GM19328 (cell line): ENCODE data around the gene ARMC10.
"Not testable (repeated sequence)": the region's sequence is repeated elsewhere in the genome, so short reads cannot be mapped to it uniquely, and the experiment has no call there.

Source experiments
- ATAC-seq: cut with Tn5 transposase; IDR thresholded peaks from one replicate; pipeline ENCODE4 v1.9.1; 2021; ENCODE audit warnings: mild to moderate bottlenecking, moderate library complexity; ENCODE audit not compliant: unreplicated experiment

Gene ARMC10

DNA sequence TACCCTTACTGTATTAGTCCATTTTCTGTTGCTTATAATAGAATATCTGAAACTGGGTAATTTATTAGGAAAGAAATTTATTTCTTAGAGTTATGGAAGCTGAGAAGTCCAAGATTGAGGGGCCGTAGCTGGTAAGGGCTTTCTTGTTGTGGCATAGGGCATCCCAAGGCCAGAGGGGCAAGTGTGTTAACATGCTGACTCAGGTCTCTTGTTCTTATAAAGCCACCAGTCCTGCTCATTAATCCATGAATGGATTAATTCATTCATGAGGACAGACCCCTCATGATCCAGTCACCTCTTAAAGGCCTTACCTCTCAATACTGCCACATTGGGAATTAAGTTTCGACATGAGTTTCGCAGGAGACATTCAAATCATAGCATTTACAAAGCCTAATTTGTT is 2.4 kb downstream of the ARMC10 start:
- no peak for ATAC-seq

DNA sequence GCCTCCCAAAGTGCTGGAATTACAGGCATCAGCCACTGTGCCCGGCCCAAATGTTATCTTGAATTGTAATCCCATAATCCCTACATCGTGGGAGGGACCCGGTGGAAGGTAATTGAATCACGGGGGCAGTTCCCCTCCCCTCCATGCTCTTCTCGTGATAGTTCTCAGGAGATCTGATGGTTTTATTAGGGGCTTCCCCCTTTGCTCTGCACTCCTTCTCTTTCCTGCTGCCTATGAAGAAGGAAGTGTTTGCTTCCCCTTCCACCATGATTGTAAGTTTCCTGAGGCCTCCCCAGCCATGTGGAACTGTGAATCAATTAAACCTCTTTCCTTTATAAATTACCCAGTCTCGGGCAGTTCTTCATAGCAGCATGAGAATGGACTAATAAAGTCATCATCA is 3.3 kb downstream of the ARMC10 start:
- ATAC-seq = not testable (repeated sequence)

DNA sequence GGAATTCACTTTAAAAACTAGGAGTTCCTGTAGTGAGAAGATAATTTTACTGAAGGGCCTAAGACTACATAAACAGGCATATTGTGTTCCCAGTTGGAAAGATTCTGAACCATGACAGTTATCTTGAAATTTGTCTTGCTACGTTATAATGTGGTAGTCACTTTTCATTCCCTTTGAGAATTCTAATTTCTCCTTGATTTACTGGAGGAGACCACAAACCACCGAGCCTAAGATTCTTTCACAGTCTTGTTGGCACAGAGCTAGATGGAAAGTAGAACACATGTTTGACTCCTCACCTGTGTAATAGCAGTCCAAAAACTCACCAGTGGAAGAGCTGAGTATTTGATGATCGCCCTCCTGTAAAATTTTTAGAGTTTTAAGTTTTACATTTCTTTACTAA is 4.9 kb downstream of the ARMC10 start:
- no peak for ATAC-seq

DNA sequence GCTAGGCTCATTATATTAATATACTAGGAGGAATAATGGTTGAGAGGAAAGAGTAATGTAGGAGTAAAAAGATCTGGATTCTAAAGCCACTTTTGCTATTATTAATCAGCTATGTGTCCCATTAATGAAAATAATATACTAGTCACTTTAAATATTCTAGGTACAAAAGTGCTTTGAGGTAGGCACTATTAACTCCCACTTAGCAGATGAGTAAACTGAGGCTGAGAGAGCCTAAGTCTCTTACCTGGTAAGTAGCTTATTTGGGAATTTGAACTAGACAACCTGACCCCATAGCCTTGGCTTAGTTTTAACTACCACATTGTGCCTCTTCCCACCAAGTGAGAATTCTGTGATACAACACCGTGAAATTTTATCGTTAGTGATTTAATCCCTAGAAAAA is 6.0 kb downstream of the ARMC10 start:
- no peak for ATAC-seq

DNA sequence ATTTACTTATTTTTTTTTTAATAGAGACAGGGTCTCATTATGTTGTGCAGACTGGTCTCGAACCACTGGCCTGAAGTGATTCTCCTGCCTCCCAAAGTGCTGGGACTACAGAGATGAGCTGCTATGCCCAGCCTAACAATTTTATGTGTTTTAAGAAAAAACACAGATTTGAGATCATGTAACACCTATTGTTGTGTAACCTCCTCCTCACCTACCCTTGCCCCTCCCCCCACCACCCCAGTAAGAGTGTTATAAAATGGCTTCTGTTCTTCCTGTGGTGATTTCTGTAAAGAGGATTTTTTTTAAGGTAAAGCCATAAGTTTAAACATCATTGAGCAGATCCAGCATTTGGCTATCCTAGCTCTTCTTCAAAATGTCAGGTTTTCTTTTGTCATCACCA is 7.6 kb downstream of the ARMC10 start:
- no peak for ATAC-seq

DNA sequence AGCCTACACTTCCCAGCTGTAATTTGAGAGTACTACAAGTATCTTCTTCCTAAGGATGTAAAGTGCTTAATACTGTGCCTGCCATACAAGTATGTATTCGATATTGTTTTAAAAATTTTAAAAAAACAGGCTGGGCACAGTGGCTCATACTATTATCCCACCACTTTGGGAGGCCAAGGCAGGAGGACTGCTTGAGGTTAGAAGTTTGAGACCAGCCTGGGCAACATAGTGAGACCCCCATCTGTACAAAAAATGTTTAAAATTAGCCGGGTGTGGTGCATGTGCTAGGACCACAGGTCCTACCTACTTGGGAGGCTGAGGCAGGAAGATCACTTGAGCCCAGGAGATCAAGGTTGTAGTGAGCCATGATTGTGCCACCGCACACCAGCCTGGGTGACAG is 8.3 kb downstream of the ARMC10 start:
- ATAC-seq = no peak

DNA sequence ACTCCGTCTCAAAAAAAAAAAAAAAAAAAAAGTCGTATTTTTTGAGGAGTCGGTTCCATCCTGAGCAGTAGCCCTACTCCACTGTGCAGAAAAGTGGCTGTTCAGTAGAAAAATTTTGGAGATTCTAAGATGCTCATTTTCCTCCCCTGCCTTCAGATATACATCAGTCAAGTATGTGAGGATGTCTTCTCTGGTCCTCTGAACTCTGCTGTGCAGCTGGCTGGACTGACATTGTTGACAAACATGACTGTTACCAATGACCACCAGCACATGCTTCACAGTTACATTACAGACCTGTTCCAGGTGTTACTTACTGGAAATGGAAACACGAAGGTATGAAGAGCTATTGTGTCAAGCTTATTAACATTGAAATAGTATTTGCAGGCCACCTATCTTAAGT is 17.4 kb downstream of the ARMC10 start:
- ATAC-seq = not testable (repeated sequence)

DNA sequence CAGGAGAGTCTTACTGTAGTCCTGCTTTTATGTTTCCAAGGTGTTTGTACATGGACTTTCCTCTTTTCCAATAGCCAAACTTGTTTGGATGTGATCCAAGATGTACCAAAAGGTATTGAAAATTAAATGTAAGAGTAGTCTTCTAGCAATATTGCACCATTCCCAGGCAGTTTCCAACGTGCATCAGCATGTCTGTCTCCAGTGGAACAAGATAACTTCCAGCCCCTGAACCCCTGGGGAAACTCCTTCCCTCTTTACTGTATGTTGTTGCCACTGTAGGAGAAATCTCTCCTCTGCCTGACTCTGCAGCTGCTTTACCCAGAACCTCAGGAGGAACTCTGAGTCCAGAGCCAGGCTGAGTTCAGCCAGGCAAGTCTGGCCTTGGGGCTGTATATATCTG is 18.5 kb downstream of the ARMC10 start:
- no peak for ATAC-seq

DNA sequence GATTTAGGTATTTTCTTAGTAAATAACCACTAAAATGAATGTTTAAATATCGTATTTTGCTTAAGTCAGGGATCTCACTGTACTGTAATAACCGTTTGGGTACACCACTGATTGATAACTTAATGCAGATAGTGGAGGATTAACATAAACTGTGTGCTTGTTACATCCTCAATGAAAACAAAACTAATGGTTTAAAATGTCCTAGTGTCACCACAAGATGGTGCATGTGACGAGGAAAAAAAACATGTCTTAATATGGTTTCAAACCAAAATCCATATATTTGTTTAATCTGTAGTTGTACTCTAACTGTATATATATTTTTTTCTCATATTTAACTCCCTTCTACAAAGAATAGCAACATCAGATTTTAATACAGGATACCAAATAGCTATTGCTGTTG is 19.2 kb downstream of the ARMC10 start:
- ATAC-seq = no peak

DNA sequence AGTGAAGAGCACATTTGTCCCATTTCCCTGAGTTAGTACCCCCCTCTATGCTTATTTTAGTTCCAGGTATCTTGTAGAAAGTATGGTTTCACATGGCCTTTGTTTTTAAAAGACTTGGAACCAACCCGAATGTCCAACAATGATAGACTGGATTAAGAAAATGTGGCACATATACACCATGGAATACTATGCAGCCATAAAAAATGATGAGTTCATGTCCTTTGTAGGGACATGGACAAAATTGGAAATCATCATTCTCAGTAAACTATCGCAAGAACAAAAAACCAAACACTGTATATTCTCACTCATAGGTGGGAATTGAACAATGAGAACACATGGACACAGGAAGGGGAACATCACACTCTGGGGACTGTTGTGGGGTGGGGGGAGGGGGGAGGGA is 20.6 kb downstream of the ARMC10 start:
- not testable (repeated sequence) for ATAC-seq

DNA sequence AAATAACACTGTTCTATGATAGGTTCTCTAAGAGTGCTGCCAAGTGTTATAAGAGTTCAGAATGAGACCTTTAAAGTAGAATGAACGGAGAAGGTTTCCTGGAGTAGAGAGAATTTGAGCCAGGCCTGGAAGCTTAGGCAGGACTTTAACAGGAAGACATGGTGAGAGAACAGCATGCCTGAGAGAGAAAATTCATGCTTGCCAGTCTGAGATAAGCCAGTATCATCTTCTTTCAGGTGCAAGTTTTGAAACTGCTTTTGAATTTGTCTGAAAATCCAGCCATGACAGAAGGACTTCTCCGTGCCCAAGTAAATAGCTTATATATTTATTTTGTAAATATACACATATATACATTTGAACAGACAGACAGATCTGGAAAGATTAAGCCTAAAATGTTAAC is 22.1 kb downstream of the ARMC10 start:
- no peak for ATAC-seq

DNA sequence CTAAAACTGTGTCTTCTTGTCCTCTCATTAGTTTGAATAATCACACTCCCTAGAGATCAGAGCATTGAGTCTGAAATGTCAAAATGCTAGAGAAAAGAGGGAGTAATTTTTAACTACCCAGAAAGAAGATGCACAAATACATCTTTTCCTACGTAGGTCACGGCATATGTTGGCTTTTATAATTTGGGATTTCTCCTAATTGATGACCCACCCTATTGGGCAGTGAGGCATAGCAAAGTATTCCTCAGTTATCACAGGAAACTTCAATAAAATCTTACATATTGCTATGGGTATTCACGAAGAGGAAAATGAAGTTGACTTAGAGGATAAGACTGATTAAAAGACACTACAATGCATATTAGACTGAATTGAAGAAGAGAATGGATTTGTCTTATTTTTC is 25.4 kb downstream of the ARMC10 start:
- no peak for ATAC-seq

DNA sequence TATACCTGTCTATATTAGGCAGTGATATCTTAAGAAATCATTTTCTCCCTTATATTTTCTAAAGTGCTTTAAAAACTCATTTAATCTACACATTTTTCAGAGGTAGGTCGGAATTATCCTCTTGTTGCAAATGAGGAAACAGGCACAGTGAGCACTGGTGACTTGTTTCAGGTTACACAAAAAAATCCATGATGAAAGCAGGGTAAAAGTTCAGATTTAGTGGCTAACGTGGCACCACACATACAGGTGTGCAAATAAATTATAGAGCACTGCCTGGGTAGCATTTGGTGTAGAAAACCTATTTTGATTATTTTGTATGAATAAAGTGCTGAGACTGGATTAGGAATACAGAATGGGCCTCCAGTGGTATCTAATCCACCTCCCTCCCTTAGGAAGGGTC is 26.6 kb downstream of the ARMC10 start:
- no peak for ATAC-seq

DNA sequence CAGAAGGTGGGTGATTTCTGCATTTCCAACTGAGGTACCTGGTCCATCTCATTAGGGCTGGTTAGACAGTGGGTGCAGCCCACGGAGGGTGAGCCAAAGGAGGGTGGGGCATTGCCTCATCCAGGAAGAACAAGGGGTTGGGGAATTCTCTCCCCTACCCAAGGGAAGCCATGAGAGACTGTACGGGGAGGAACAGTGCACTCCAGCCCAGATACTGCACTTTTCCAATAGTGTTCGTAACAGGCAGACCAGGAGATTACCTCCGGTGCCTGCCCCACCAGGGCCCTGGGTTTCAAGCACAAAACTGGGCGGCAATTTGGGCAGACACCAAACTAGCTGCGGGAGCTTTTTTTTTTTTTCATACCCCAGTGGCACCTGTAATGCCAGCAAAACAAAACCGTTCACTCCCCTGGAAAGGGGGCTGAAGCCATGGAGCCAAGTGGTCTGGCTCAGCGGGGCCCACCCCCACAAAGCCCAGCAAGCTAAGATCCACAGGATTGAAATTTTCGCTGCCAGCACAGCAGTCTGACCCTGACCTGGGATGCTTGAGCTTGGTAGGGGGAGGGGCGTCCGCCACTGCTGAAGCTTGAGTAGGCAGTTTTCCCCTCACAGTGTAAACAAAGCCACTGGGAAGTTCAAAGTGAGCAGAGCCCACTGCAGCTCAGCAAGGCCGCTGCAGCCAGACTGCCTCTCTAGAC is 31.2 kb downstream of the ARMC10 start:
- no peak for ATAC-seq

DNA sequence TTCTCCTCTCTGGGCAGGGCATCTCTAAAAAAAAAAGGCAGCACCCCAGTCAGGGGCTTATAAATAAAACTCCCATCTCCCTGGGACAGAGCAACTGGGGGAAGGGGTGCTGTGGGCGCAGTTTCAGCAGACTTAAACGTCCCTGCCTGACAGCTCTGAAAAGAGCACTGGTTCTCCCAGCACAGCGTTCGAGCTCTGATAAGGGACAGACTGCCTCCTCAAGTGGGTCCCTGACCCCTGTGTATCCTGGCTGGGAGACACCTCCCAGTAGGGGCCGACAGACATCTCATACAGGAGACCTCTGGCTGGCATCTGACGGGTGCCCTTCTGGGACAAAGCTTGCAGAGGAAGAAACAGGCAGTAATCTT is 31.7 kb downstream of the ARMC10 start:
- not testable (repeated sequence) for ATAC-seq

DNA sequence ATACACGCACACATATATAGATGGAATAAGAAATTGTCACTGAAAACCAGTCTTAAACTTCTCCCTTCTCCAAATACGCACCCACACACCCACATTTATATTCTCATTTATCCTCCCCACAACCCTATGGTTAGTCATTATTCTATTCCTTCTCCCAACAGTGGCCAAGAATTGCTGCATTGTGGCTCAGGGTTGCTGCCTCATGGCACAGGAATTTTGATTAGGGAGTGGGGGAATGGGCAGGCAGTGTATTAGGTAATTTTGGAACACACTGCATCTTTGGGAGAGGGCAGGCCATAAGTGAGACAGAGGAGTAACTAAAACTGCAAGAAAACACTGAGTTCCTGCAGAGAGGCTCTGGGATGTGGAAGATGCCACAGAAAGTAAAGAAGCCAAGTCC is 38.2 kb downstream of the ARMC10 start:
- ATAC-seq = no peak

DNA sequence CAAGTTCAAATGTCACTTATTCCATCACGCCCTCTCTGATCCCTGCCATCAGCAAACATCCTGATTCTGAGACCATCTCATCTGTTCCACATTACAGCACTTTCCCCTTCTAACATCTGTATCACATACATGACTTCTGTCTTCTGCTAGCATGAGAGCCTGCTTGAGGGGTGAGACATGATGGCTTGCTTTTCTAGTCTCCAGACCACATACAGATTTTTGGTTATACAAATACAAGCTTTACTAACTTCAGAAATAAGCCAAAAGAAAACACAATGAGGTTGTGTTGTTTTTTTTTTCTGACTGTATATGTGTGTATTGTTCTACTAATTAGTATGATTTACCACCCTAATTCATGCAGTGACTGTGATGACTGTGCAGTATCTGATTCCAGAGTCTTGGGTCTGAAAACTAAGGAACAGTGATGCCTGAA is 39.7 kb downstream of the ARMC10 start:
- ATAC-seq = no peak

DNA sequence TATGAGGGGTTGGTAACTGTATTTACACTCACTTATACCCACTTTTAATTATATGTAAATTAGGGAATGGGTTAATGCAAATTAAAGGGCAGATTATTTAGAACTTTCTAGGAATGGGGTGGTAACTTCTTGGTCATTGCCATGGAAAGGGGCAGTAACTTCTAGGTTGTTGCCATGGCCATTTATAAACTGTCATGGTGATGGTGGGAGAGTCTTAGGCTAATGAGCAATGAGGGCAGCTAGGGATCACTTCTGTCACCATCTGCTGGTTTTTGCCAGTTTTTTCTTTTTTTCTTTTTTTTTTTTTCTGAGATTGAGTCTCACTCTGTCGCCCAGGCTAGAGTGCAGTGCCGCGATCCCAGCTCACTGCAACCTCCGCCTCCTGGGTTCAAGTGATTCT is 40.8 kb downstream of the ARMC10 start:
- ATAC-seq = no peak

DNA sequence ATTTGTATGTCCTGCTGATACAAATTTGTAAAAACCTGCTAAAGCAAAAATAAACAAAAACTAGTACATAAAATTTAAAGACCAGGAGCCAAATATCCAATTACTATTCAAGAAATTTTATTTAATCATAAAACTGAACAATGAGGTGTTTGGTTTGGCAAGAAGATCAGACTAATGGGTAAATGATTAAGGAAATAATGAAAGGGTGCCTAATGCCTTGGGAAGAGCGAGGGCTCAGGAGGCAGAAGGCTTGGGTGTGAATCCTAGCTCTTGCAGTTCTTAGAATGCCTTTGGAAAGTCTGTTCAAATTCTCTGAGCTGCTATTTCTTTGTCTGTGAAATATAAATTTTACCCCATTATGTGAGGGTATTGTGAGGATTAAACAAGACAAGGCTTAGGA is 41.6 kb downstream of the ARMC10 start:
- ATAC-seq = no peak

DNA sequence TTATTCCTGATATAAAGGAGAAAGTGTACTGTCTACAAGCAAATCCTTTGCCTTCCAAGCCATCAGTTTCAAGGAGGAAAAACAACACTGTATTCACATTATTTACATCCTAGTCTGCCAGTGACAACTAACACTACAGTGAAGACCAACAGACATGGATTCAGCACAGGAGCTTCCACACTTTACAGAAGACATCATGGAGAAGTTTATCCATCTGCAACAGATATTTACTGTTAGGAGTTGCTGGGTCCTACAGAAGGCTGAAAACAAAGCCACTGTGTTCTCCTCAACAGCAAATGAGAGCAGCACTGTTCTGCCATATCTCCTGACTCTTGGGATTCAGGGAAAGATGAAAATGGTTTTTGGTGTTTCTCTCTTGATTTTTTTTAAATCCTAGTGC is 42.1 kb downstream of the ARMC10 start:
- no peak for ATAC-seq

DNA sequence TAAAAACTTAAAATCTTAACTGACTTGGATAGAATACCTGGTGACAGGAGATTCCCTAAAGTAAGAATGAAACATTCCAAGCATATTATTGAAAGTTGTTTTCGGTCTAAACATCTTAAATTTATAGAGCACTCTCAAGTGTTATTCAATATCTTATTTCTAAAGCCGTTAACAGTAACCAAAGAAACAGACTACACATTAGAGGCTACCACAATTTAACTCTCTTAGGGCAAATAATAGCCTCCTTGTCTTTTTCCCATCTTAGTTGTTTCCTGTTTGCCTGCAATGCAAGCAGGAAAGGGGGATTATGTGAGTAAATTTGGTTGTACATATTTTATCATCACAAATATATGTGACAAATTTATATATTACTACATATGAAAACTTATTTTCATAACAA is 42.5 kb downstream of the ARMC10 start:
- ATAC-seq = no peak

DNA sequence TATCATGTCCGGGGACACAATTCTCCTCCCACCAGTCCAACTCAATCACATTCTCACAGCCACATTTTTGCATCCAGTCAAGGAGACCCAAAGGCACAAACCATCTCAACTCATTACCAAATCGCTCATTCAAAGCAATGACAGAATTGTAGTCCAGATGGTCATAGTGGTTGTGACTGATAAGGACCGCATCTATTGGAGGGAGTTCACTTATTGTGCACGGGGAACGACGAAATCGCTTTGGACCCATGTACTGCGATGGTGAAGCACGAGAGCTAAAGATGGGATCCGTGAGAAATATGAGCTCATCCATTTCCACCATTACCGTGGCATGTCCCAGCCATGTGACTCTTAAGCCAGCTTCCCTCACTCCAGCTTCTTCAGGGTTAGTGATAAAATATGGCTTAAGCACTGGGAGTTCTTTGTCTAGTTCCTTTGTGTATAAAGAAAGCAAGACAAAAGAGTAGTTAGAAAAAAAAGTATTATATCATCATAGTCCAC is 44.9 kb downstream of the ARMC10 start:
- ATAC-seq = no peak

DNA sequence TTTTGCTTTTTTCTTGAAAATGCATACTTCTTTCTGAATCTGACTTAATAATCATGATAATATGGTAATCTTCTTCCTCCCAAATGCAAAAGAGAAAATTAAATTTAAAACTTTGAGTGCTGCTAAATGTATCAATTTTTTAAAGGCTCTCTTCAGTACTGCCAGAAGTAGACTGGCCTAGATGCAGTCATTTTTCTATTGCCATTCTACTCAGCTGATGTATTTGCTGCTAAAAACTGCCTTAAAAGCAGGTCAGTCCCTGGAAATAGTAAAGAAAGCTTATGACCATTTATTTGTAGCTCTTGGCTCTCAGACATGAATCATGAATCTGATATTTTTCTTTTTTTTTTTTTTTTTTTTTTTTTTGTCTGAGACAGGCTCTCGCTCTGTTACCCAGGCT is 45.4 kb downstream of the ARMC10 start:
- ATAC-seq = no peak
